Mammary epithelial cell (primary cell): Measurements from ENCODE around the gene KRT35.

ENCODE experiments used
- EZH2 ChIP-seq: IDR thresholded peaks from 2 replicates; pipeline ENCODE4 v1.6.1; 2012; ENCODE audit warnings: low read length, inconsistent platforms, borderline replicate concordance
- TF ChIP-seq, protein P1 (sequence below), 2 donors: IDR thresholded peaks in 1 of 2; conservative IDR thresholded peaks in 1 of 2; 2 replicates each; pipeline ENCODE4 v1.5.1; 2011 to 2012; ENCODE audit warnings: inconsistent platforms in 2 of 2, low read length in 2 of 2, mild to moderate bottlenecking in 2 of 2, control low read depth in 1 of 2, low read depth in 1 of 2; ENCODE audit not compliant: insufficient read depth in 1 of 2; ENCODE audit errors: extremely low read depth in 1 of 2

- TF ChIP-seq, protein P1, sequence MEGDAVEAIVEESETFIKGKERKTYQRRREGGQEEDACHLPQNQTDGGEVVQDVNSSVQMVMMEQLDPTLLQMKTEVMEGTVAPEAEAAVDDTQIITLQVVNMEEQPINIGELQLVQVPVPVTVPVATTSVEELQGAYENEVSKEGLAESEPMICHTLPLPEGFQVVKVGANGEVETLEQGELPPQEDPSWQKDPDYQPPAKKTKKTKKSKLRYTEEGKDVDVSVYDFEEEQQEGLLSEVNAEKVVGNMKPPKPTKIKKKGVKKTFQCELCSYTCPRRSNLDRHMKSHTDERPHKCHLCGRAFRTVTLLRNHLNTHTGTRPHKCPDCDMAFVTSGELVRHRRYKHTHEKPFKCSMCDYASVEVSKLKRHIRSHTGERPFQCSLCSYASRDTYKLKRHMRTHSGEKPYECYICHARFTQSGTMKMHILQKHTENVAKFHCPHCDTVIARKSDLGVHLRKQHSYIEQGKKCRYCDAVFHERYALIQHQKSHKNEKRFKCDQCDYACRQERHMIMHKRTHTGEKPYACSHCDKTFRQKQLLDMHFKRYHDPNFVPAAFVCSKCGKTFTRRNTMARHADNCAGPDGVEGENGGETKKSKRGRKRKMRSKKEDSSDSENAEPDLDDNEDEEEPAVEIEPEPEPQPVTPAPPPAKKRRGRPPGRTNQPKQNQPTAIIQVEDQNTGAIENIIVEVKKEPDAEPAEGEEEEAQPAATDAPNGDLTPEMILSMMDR (conservative IDR thresholded peaks at IDR 0.05 in 1 of 2, IDR thresholded peaks at IDR 0.05 in 1 of 2; ENCODE audit: extremely low read depth in 1 of 2, insufficient read depth in 1 of 2, low read depth in 1 of 2, low read length in 2 of 2), result no peak
- no peak for TF ChIP-seq EZH2
Measured at GRCh38 chr17:41522301-41523224, 41.6 kb upstream of the KRT35 start.
